Astrocyte of the cerebellum (primary cell): ENCODE results near the gene IMMP2L.

Experiments
- DNase-seq: peaks from one replicate; pipeline ENCODE4 v3.0.0-alpha.2; 2011; ENCODE audit warnings: low read depth
- H3K4me3 ChIP-seq: 2 replicates; pipeline ENCODE4 v1.5.1; 2011; ENCODE audit warnings: mild to moderate bottlenecking, low read depth, low read length, moderate library complexity
- in situ Hi-C: cut with HindIII; loops from 2 replicates; pipeline ENCODE4 v1.10.0; 2017; ENCODE audit warnings: low sequenced_read_pairs
- TF ChIP-seq, protein P1 (sequence below): IDR thresholded peaks from 2 replicates; pipeline ENCODE4 v1.5.1; 2012; ENCODE audit warnings: low read length, low read depth, moderate library complexity, mild to moderate bottlenecking; ENCODE audit errors: missing control alignments

Gene IMMP2L

DNA sequence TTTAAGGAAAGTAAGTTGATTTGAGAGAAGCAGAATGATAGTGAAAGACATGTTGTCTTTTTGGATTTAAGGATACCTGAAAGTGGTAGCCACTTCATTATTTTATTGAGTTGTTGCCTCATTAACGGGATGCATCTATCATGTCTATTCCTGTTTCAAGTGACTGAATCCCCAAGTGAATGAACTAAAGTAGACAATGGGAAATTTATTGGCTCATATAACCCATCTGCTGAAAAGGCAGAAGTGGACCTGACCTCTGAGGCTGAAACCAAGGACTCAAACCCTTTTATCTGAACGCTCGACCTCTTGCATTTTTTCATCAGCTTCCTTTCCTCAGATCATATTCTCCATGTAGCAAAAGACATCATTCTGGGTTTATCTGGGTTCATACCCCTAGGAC lies 937.0 kb downstream of the IMMP2L start:
- TF ChIP-seq, protein P1, sequence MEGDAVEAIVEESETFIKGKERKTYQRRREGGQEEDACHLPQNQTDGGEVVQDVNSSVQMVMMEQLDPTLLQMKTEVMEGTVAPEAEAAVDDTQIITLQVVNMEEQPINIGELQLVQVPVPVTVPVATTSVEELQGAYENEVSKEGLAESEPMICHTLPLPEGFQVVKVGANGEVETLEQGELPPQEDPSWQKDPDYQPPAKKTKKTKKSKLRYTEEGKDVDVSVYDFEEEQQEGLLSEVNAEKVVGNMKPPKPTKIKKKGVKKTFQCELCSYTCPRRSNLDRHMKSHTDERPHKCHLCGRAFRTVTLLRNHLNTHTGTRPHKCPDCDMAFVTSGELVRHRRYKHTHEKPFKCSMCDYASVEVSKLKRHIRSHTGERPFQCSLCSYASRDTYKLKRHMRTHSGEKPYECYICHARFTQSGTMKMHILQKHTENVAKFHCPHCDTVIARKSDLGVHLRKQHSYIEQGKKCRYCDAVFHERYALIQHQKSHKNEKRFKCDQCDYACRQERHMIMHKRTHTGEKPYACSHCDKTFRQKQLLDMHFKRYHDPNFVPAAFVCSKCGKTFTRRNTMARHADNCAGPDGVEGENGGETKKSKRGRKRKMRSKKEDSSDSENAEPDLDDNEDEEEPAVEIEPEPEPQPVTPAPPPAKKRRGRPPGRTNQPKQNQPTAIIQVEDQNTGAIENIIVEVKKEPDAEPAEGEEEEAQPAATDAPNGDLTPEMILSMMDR: no peak
- no peak overlapping the region for H3K4me3 ChIP-seq
- in situ Hi-C loops: no loop called here

DNA sequence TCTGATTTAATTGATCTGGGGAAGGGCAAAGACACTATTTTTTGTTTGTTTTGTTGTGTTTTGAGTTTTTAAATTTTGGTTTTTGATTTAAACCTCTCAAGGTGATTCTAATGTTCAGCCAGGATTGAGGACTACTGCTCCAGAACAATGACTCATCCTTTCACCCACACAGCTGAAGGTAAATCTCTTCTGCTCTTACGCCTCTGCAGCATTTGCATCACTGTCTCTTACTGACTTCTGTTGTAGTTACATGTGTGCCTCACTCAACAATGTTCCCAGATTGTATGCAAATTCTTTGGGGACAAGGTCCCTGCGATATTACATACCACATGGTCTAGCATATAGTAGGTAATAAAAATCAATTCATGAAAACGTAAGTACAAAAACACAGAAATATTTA lies 938.9 kb downstream of the IMMP2L start:
- no peak overlapping the region for H3K4me3 ChIP-seq
- no peak for DNase-seq
- in situ Hi-C loops: no loop called here
- TF ChIP-seq, protein P1: no peak

More for the DNA sequence above, 937.0 kb downstream of the IMMP2L start:
- no peak for DNase-seq

DNA sequence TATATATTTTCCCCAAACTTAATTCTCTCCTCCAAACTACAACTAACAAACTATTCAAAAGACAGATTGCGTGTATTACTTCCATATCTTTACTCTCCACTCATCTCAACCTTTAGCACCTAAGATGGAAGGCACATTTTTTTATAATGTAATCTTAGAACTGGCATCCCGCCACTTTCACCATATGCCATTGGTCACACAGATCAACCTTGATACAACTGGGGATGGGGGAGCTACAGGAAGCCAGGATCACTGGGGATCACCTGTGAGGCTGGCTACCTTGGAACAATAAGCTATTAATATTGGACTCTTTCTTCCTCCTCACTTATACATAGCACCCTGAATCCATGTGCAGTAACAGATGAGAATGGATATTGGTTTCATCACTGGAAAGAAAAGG lies 941.0 kb downstream of the IMMP2L start:
- DNase-seq: no peak
- in situ Hi-C loops: no loop called here
- TF ChIP-seq, protein P1: no peak

DNA sequence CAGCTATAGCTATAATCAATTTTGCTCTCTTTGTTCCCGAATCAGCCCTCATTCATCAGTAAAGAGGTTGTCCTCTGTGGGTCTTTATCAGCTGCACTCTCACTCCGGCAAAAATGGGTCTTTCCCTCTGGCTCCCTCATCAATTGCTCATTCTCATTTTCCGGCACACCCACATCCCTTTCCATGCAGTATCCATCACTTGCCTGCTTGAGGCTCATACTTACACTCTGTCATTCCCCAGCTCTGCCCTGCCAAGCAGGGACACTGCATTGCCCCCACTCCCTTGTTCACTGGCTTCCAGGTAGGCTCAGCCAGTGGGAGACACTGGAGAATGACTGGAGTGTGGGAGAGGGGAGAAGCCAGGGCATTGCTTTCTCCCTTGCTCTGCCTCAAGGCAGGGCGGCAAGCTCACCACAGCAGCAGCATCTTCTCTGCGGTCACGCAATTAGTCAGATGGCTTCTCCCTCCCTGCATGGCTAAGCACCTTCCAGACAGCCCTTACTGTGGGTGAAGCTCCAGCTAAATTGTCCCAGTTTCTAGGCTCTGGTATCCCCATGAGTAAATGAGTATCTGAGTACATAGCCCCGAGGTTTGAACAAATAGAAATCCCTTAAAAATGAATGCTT lies 942.1 kb downstream of the IMMP2L start:
- TF ChIP-seq, protein P1: no peak
- no peak overlapping the region for H3K4me3 ChIP-seq
- no peak for DNase-seq
- in situ Hi-C loops: no loop called here

More for the DNA sequence above, 941.0 kb downstream of the IMMP2L start:
- H3K4me3 ChIP-seq: no peak overlapping the region
